Heart left ventricle (tissue), 13 donors: ENCODE data around the gene PTPRN2.

Experiments
- POLR2A ChIP-seq, 2 donors: fragments of 450-650 bp; IDR thresholded peaks; one replicate each; pipeline ENCODE4 v1.6.1; 2017; ENCODE audit warnings: antibody characterized with exemption in 2 of 2, mild to moderate bottlenecking in 2 of 2, moderate library complexity in 2 of 2
- TF ChIP-seq, protein P1 (sequence below), 12 donors: fragments of 200-600 bp; sonication (generic) in 4 of 12; IDR thresholded peaks; one replicate each; pipeline versions ENCODE4 v1.5.0 to v1.8.0; 2018 to 2022; ENCODE audit warnings: antibody characterized with exemption in 12 of 12, mild to moderate bottlenecking in 5 of 12
- donor health status: ischemic (EF 13 %, LVEDD 7.1; RV severe dilation, severe dysfunction).
- donor health status: DM: no; HTN: yes; CAD: no.
- donor health status: DM: no; HTN: no; CAD: no.
- donor health status: ischemic (EF 25% LVEDD 6.9; RV normal size, moderate dysfunction).
- donor health status: ischemic (EF 25% LVEDD 5.7; RV mildly dilated, moderate dysfunction).
- donor health status: ischemic (EF 35%, LVEDD 5.7; RV mildly dilated, moderate dysfunction).
- donor health status: nonischemic (EF 11% LVEDD 7.7; RV severe dilation, severe dysfunction).
- donor health status: DM: yes; HTN: yes; CAD: no.
- donor health status: PGD.
- donor health status: ischemic (EF 29% LVEDD 5.4; RV normal size, mild dysfunction).
- donor health status: nonischemic (EF 23%, LVEDD 6.1; RV moderate dilation, normal function).

DNA sequence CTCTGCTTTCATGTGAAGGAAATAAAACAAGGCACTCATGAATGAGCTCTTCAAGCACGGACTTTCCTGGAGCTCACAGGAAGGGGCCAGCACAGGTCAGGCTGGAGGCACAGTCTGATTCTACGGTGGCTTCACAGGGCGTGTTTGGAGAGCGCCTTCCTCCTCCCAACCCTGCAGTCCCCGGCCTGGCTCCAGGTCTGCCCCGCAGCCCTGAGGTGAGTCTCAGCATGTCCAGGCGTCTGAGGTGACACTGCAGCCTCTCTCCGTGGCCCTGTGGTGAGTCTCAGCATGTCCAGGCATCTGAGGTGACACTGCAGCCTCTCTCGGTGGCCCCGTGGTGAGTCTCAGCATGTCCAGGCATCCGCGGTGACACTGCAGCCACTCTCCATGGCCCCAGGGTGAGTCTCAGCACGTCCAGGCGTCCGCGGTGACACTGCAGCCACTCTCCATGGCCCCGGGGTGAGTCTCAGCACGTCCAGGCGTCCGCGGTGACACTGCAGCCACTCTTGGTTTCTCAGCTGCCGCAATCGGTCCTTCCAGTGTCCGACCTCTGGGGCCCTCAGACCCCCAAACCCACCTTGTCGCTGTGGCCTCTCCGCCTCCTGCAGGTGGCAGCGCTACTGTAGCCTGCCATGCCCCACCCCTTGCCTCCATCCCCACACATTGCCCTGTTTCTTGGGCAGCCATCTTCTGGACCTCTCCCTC, 869.2 kb downstream of the PTPRN2 start:
- TF ChIP-seq, protein P1, sequence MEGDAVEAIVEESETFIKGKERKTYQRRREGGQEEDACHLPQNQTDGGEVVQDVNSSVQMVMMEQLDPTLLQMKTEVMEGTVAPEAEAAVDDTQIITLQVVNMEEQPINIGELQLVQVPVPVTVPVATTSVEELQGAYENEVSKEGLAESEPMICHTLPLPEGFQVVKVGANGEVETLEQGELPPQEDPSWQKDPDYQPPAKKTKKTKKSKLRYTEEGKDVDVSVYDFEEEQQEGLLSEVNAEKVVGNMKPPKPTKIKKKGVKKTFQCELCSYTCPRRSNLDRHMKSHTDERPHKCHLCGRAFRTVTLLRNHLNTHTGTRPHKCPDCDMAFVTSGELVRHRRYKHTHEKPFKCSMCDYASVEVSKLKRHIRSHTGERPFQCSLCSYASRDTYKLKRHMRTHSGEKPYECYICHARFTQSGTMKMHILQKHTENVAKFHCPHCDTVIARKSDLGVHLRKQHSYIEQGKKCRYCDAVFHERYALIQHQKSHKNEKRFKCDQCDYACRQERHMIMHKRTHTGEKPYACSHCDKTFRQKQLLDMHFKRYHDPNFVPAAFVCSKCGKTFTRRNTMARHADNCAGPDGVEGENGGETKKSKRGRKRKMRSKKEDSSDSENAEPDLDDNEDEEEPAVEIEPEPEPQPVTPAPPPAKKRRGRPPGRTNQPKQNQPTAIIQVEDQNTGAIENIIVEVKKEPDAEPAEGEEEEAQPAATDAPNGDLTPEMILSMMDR (IDR thresholded peaks at IDR 0.05), result no peak
- TF ChIP-seq POLR2A (IDR thresholded peaks at IDR 0.05), result no peak
